Measurements from ENCODE around the gene SNCAIP. TPM values are rescaled to one million over a fixed set of nuclear protein-coding genes. Genes with fewer than 3 reads are reported as not detected.
"Not testable (repeated sequence)": the region's sequence is repeated elsewhere in the genome, so short reads cannot be mapped to it uniquely, and the experiment has no call there.

Gene SNCAIP
- total RNA-seq, 1 experiment from 2014 or later = not detected

DNA sequence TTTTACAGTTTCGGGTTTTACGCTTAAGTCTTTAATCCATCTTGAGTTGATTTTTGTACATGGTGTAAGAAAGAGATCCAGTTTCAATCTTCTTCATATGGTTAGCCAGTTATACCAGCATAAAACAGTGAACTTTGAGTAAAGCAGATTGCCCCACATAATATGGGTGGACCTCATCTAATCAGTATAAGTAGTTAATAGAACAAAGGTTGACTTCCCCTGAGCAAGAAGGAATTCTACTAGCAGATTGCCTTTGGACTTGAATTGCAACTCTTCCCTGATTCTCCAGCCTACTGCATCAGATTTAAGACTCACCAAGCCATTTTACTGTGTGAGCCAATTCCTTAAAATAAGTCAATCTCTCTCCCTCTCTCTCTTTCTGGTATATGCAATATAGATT lies 173.2 kb downstream of the SNCAIP start:
- no peak overlapping the region for H3K4me3 ChIP-seq (ENCODE audit: low read depth in 2 of 2, low read length in 2 of 2)
- ChIA-PET CTCF (no interaction called here), POLR2A (no interaction called here)
- in situ Hi-C loops (cut with HindIII; ENCODE audit: low pct_unique_long_range_greater_than_20kb, low sequenced_read_pairs) (no loop called here), intact Hi-C loops (cut with micrococcal nuclease; ENCODE audit: unreplicated experiment) (no loop called here)
- H3K36me3 ChIP-seq (ENCODE audit: control insufficient read depth, insufficient read depth, low read length) = no peaks in the 10 kb centered on the region
- H3K9me3 ChIP-seq (ENCODE audit: control insufficient read depth, insufficient read depth, low read depth, low read length) = no peaks in the 10 kb centered on the region
- no peaks in the 10 kb centered on the region for H3K4me1 ChIP-seq (ENCODE audit: control insufficient read depth, insufficient read depth, low read length)
- BruUV-seq (replicated peaks) = no TSS peak
- TF ChIP-seq POLR2AphosphoS5 (IDR thresholded peaks at IDR 0.05; ENCODE audit: low read depth, low read length) (no peak), TCF7L2 (IDR thresholded peaks at IDR 0.05; ENCODE audit: low read depth, low read length) (no peak), SIN3A (IDR thresholded peaks at IDR 0.05; ENCODE audit: borderline replicate concordance, insufficient read depth, low read depth, low read length) (no peak)
- TF ChIP-seq, protein P1, sequence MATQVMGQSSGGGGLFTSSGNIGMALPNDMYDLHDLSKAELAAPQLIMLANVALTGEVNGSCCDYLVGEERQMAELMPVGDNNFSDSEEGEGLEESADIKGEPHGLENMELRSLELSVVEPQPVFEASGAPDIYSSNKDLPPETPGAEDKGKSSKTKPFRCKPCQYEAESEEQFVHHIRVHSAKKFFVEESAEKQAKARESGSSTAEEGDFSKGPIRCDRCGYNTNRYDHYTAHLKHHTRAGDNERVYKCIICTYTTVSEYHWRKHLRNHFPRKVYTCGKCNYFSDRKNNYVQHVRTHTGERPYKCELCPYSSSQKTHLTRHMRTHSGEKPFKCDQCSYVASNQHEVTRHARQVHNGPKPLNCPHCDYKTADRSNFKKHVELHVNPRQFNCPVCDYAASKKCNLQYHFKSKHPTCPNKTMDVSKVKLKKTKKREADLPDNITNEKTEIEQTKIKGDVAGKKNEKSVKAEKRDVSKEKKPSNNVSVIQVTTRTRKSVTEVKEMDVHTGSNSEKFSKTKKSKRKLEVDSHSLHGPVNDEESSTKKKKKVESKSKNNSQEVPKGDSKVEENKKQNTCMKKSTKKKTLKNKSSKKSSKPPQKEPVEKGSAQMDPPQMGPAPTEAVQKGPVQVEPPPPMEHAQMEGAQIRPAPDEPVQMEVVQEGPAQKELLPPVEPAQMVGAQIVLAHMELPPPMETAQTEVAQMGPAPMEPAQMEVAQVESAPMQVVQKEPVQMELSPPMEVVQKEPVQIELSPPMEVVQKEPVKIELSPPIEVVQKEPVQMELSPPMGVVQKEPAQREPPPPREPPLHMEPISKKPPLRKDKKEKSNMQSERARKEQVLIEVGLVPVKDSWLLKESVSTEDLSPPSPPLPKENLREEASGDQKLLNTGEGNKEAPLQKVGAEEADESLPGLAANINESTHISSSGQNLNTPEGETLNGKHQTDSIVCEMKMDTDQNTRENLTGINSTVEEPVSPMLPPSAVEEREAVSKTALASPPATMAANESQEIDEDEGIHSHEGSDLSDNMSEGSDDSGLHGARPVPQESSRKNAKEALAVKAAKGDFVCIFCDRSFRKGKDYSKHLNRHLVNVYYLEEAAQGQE (IDR thresholded peaks at IDR 0.05; ENCODE audit: insufficient read depth in 1 of 2, low read depth in 2 of 2, low read length in 1 of 2) = no peak
- TF ChIP-seq, protein P2, sequence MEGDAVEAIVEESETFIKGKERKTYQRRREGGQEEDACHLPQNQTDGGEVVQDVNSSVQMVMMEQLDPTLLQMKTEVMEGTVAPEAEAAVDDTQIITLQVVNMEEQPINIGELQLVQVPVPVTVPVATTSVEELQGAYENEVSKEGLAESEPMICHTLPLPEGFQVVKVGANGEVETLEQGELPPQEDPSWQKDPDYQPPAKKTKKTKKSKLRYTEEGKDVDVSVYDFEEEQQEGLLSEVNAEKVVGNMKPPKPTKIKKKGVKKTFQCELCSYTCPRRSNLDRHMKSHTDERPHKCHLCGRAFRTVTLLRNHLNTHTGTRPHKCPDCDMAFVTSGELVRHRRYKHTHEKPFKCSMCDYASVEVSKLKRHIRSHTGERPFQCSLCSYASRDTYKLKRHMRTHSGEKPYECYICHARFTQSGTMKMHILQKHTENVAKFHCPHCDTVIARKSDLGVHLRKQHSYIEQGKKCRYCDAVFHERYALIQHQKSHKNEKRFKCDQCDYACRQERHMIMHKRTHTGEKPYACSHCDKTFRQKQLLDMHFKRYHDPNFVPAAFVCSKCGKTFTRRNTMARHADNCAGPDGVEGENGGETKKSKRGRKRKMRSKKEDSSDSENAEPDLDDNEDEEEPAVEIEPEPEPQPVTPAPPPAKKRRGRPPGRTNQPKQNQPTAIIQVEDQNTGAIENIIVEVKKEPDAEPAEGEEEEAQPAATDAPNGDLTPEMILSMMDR (IDR thresholded peaks at IDR 0.05) = no peak
- no peaks in the 10 kb centered on the region; the same call in 1 of the 2 replicates for H3K27me3 ChIP-seq (ENCODE audit: control insufficient read depth, insufficient read depth, low read length)
- ATAC-seq (no peak), DNase-seq (ENCODE audit: low read depth, low spot score) (no peak)
- H3K27ac ChIP-seq (ENCODE audit: low read length) = no peak overlapping the region

GRCh38 chr5:122486616-122487015 lies 174.6 kb downstream of the SNCAIP start:
- H3K36me3 ChIP-seq (ENCODE audit: control insufficient read depth, insufficient read depth, low read length); ATAC-seq; DNase-seq (ENCODE audit: low read depth, low spot score); H3K27me3 ChIP-seq (ENCODE audit: control insufficient read depth, insufficient read depth, low read length); intact Hi-C loops (cut with micrococcal nuclease; ENCODE audit: unreplicated experiment); H3K27ac ChIP-seq (ENCODE audit: low read length); BruUV-seq (replicated peaks); CTCF ChIA-PET; H3K4me1 ChIP-seq (ENCODE audit: control insufficient read depth, insufficient read depth, low read length); H3K9me3 ChIP-seq (ENCODE audit: control insufficient read depth, insufficient read depth, low read depth, low read length); in situ Hi-C loops (cut with HindIII; ENCODE audit: low pct_unique_long_range_greater_than_20kb, low sequenced_read_pairs); H3K4me3 ChIP-seq (ENCODE audit: low read depth in 2 of 2, low read length in 2 of 2); POLR2A ChIA-PET: not testable (repeated sequence)

- Histone ChIP-seq H3K27ac (ENCODE audit: low read length) (no peak overlapping the region), H3K36me3 (ENCODE audit: control insufficient read depth, insufficient read depth, low read length) (no peaks in the 10 kb centered on the region), H3K4me1 (ENCODE audit: control insufficient read depth, insufficient read depth, low read length) (no peaks in the 10 kb centered on the region), H3K4me3 (ENCODE audit: low read depth in 2 of 2, low read length in 2 of 2) (no peak overlapping the region), H3K27me3 (ENCODE audit: control insufficient read depth, insufficient read depth, low read length) (no peaks in the 10 kb centered on the region), H3K9me3 (ENCODE audit: control insufficient read depth, insufficient read depth, low read depth, low read length) (no peaks in the 10 kb centered on the region)
- intact Hi-C loops (cut with micrococcal nuclease; ENCODE audit: unreplicated experiment) (loop anchor here (5.0 kb wide), 1 partner anchor 293 kb away; no protein-coding TSS in a partner anchor), in situ Hi-C loops (cut with HindIII; ENCODE audit: low pct_unique_long_range_greater_than_20kb, low sequenced_read_pairs) (no loop called here)
- no TSS peak for BruUV-seq (replicated peaks)
- ChIA-PET POLR2A (no interaction called here), CTCF (no interaction called here)
- no peak for ATAC-seq
- DNase-seq (ENCODE audit: low read depth, low spot score) = no peak
- no peak for TF ChIP-seq TCF7L2 (IDR thresholded peaks at IDR 0.05; ENCODE audit: low read depth, low read length)
- TF ChIP-seq POLR2AphosphoS5 (IDR thresholded peaks at IDR 0.05; ENCODE audit: low read depth, low read length) = no peak
- TF ChIP-seq, protein P1 (IDR thresholded peaks at IDR 0.05; ENCODE audit: insufficient read depth in 1 of 2, low read depth in 2 of 2, low read length in 1 of 2) = no peak
- TF ChIP-seq, protein P2 (IDR thresholded peaks at IDR 0.05) = no peak
Measured at GRCh38 chr5:122490718-122491117, 178.7 kb downstream of the SNCAIP start.
